Bronchial epithelial cell (primary cell): ENCODE measurements around the gene CAMTA1. TPM values are rescaled to one million over a fixed set of nuclear protein-coding genes. Genes with fewer than 3 reads are reported as not detected.
A peak's percentile ranks its signal among the peaks of the same experiment; 100 is the strongest.

Experiments
- DNase-seq: peaks from one replicate; pipeline ENCODE4 v3.0.0-alpha.2; 2010; ENCODE audit warnings: low read depth
- FAIRE-seq: peaks from 2 replicates; lab custom pipeline; 2011; peaks lifted over from hg19 to GRCh38; lab: Jason Lieb, UNC
- H3K27me3 ChIP-seq: 2 replicates; pipeline ENCODE4 v1.5.1; 2011; ENCODE audit warnings: low read length; ENCODE audit not compliant: control insufficient read depth, insufficient read depth
- H3K36me3 ChIP-seq: 2 replicates; pipeline ENCODE4 v1.5.1; 2011; ENCODE audit warnings: low read length; ENCODE audit not compliant: control insufficient read depth, insufficient read depth
- H3K4me3 ChIP-seq: 2 replicates; pipeline ENCODE4 v1.5.1; 2011; ENCODE audit warnings: mild to moderate bottlenecking, low read depth, low read length, control low read depth
- CTCF ChIP-seq: IDR thresholded peaks from 2 replicates; pipeline ENCODE4 v1.5.1; 2011; ENCODE audit warnings: mild to moderate bottlenecking, moderate library complexity, low read length, control low read depth, inconsistent platforms; ENCODE audit not compliant: insufficient read depth, severe bottlenecking
- total RNA-seq: library from RNA; depleted of rRNA; stranded (reverse); fragments of >200 nt; gene quantifications from 2 replicates; pipeline ENCODE4 v1.2.1, GENCODE V29; 2014

Gene CAMTA1
- total RNA-seq, 1 donor from 2014 or later: 68.2 TPM

- DNase-seq (no peak), FAIRE-seq (no peak)
- H3K27me3 ChIP-seq: no peaks in the 10 kb centered on the region
- no peak overlapping the region for H3K4me3 ChIP-seq
- no peaks in the 10 kb centered on the region for H3K36me3 ChIP-seq
- no peak for TF ChIP-seq CTCF
Observed at GRCh38 chr1:7550261-7550865, 765.1 kb downstream of the CAMTA1 start.

- peak; percentile 88 for FAIRE-seq
- Histone ChIP-seq H3K4me3 (no peak overlapping the region), H3K27me3 (no peaks in the 10 kb centered on the region), H3K36me3 (no peaks in the 10 kb centered on the region)
- DNase-seq: no peak
- no peak for TF ChIP-seq CTCF
Observed at GRCh38 chr1:7550981-7551380, 765.7 kb downstream of the CAMTA1 start.

- no peak for TF ChIP-seq CTCF
- Histone ChIP-seq H3K27me3 (no peaks in the 10 kb centered on the region), H3K36me3 (no peaks in the 10 kb centered on the region), H3K4me3 (no peak overlapping the region)
- DNase-seq (no peak), FAIRE-seq (no peak)
Observed at GRCh38 chr1:7551442-7551841, 766.2 kb downstream of the CAMTA1 start.

GRCh38 chr1:7552402-7552801 lies 767.1 kb downstream of the CAMTA1 start:
- DNase-seq (no peak), FAIRE-seq (no peak)
- Histone ChIP-seq H3K27me3 (no peaks in the 10 kb centered on the region), H3K4me3 (no peak overlapping the region), H3K36me3 (no peaks in the 10 kb centered on the region)
- TF ChIP-seq CTCF: no peak

GRCh38 chr1:7553042-7553690 lies 767.9 kb downstream of the CAMTA1 start:
- DNase-seq (no peak), FAIRE-seq (peak; percentile 72)
- Histone ChIP-seq H3K4me3 (no peak overlapping the region), H3K36me3 (no peaks in the 10 kb centered on the region), H3K27me3 (no peaks in the 10 kb centered on the region)
- TF ChIP-seq CTCF: no peak
